KMS-11 (cell line): ENCODE measurements around the gene PSMB7.

ENCODE experiments used
- H2AFZ ChIP-seq: fragments of 200-600 bp; sonication (generic); 2 replicates; pipeline ENCODE4 v1.6.1; 2016; ENCODE audit warnings: antibody characterized with exemption, mixed run types, low read depth
- H3K27ac ChIP-seq: fragments of 200-600 bp; sonication (generic); 2 replicates; pipeline ENCODE4 v1.6.1; 2016; ENCODE audit warnings: mild to moderate bottlenecking, mixed run types
- H3K27me3 ChIP-seq: fragments of 200-600 bp; sonication (generic); 2 replicates; pipeline ENCODE4 v1.6.1; 2017; ENCODE audit warnings: mild to moderate bottlenecking, low read depth, mixed run types, moderate library complexity; ENCODE audit not compliant: insufficient read depth
- H3K36me3 ChIP-seq: fragments of 200-600 bp; sonication (generic); 2 replicates; pipeline ENCODE4 v1.6.1; 2017; ENCODE audit warnings: mild to moderate bottlenecking, mixed run types; ENCODE audit not compliant: insufficient read depth
- H3K4me1 ChIP-seq: fragments of 200-600 bp; sonication (generic); 2 replicates; pipeline ENCODE4 v1.6.1; 2016; ENCODE audit warnings: mild to moderate bottlenecking, low read depth, mixed run types; ENCODE audit not compliant: poor library complexity, severe bottlenecking
- H3K4me2 ChIP-seq: fragments of 200-600 bp; sonication (generic); 2 replicates; pipeline ENCODE4 v1.7.0; 2016; ENCODE audit warnings: mild to moderate bottlenecking, mixed run types
- H3K4me3 ChIP-seq: fragments of 200-600 bp; sonication (generic); IDR thresholded peaks from 2 replicates; pipeline ENCODE4 v1.6.1; 2017; ENCODE audit warnings: low read depth, low read length, mixed read lengths; ENCODE audit not compliant: insufficient read depth
- H3K79me2 ChIP-seq: fragments of 200-600 bp; sonication (generic); 2 replicates; pipeline ENCODE4 v1.6.1; 2016; ENCODE audit warnings: low read depth, mixed run types; ENCODE audit not compliant: insufficient read depth
- H3K9ac ChIP-seq: fragments of 200-600 bp; sonication (generic); 2 replicates; pipeline ENCODE4 v1.6.1; 2016; ENCODE audit warnings: mild to moderate bottlenecking, mixed run types
- H4K20me1 ChIP-seq: fragments of 200-600 bp; sonication (generic); 2 replicates; pipeline ENCODE4 v1.6.1; 2016; ENCODE audit warnings: mild to moderate bottlenecking, mixed run types; ENCODE audit not compliant: insufficient read depth
- CTCF ChIP-seq: fragments of 200-600 bp; sonication (generic); conservative IDR thresholded peaks from 2 replicates; pipeline ENCODE4 v1.6.1; 2017; ENCODE audit warnings: low read depth, mild to moderate bottlenecking, antibody characterized with exemption, low read length, moderate library complexity, mixed read lengths

Gene PSMB7

GRCh38 chr9:124348363-124348762, 66.9 kb downstream of the PSMB7 start:
- H3K9ac ChIP-seq, result no peak overlapping the region
- H2AFZ ChIP-seq, result no peak overlapping the region
- H3K27ac ChIP-seq, result no peak overlapping the region
- TF ChIP-seq CTCF, result no peak
- H3K4me1 ChIP-seq, result no peaks in the 10 kb centered on the region
- H3K27me3 ChIP-seq, result no peaks in the 10 kb centered on the region
- H4K20me1 ChIP-seq, result no peaks in the 10 kb centered on the region
- H3K79me2 ChIP-seq, result no peaks in the 10 kb centered on the region
- H3K4me2 ChIP-seq, result no peak overlapping the region
- no peak overlapping the region for H3K4me3 ChIP-seq
- no peaks in the 10 kb centered on the region for H3K36me3 ChIP-seq

GRCh38 chr9:124347968-124348358, 67.3 kb downstream of the PSMB7 start:
- Histone ChIP-seq H2AFZ (no peak overlapping the region), H3K27me3 (no peaks in the 10 kb centered on the region), H3K4me3 (no peak overlapping the region), H3K79me2 (no peaks in the 10 kb centered on the region), H3K36me3 (no peaks in the 10 kb centered on the region), H3K4me1 (no peaks in the 10 kb centered on the region), H3K9ac (no peak overlapping the region), H3K27ac (no peak overlapping the region), H4K20me1 (no peaks in the 10 kb centered on the region), H3K4me2 (no peak overlapping the region)
- no peak for TF ChIP-seq CTCF

- Histone ChIP-seq H3K4me2 (no peak overlapping the region), H3K4me1 (no peaks in the 10 kb centered on the region), H3K4me3 (no peak overlapping the region), H3K27me3 (no peaks in the 10 kb centered on the region), H3K9ac (no peak overlapping the region), H3K27ac (no peak overlapping the region), H2AFZ (no peak overlapping the region), H3K36me3 (no peaks in the 10 kb centered on the region), H4K20me1 (no peaks in the 10 kb centered on the region), H3K79me2 (no peaks in the 10 kb centered on the region)
- no peak for TF ChIP-seq CTCF
Observed at GRCh38 chr9:124347206-124347967, 67.9 kb downstream of the PSMB7 start.

GRCh38 chr9:124346347-124347163, 68.7 kb downstream of the PSMB7 start:
- H3K4me2 ChIP-seq, result no peak overlapping the region
- no peaks in the 10 kb centered on the region for H3K4me1 ChIP-seq
- no peak for TF ChIP-seq CTCF
- H3K27me3 ChIP-seq, result no peaks in the 10 kb centered on the region
- H4K20me1 ChIP-seq, result no peaks in the 10 kb centered on the region
- no peaks in the 10 kb centered on the region for H3K79me2 ChIP-seq
- H3K4me3 ChIP-seq, result no peak overlapping the region
- no peaks in the 10 kb centered on the region for H3K36me3 ChIP-seq
- no peak overlapping the region for H3K9ac ChIP-seq
- H2AFZ ChIP-seq, result no peak overlapping the region
- H3K27ac ChIP-seq, result no peak overlapping the region
